Gastrocnemius medialis (tissue), 4 donors: ENCODE data around the gene SGSM2. TPM values are rescaled to one million over a fixed set of nuclear protein-coding genes. Genes with fewer than 3 reads are reported as not detected.

Experiments
- ATAC-seq, 2 donors: fragments of 150-250 bp; one replicate each; pipeline ENCODE4 v1.9.1; 2016
- DNase-seq, 2 donors: peaks; one replicate each; pipeline ENCODE4 v3.0.0-alpha.2; 2019
- H3K27ac ChIP-seq, 4 donors: fragments of 200-600 bp; sonication (generic); 1 replicate in 1 of 4; 2 replicates in 3 of 4; pipeline ENCODE4 v1.5.1; 2016 to 2018; ENCODE audit warnings: mild to moderate bottlenecking in 2 of 4, moderate library complexity in 1 of 4
- H3K27me3 ChIP-seq, 3 donors: fragments of 200-600 bp; sonication (generic) in 2 of 3; 1 replicate in 1 of 3; 2 replicates in 2 of 3; pipeline versions ENCODE4 v1.5.1 to v1.6.0; 2016 to 2019; ENCODE audit warnings: mild to moderate bottlenecking in 1 of 3, moderate library complexity in 1 of 3
- H3K36me3 ChIP-seq, 2 donors: fragments of 200-600 bp; sonication (generic) in 1 of 2; one replicate each; pipeline ENCODE4 v1.5.1; 2017 to 2018
- H3K4me1 ChIP-seq, 2 donors: fragments of 200-600 bp; sonication (generic) in 1 of 2; one replicate each; pipeline ENCODE4 v1.5.1; 2016 to 2017; ENCODE audit warnings: mild to moderate bottlenecking in 2 of 2
- H3K4me3 ChIP-seq, 4 donors: fragments of 200-600 bp; sonication (generic) in 3 of 4; 1 replicate in 1 of 4; 2 replicates in 3 of 4; pipeline ENCODE4 v1.5.1; 2016 to 2019; ENCODE audit warnings: mild to moderate bottlenecking in 2 of 4
- H3K9me3 ChIP-seq, 3 donors: fragments of 200-600 bp; sonication (generic) in 2 of 3; 1 replicate in 1 of 3; 2 replicates in 2 of 3; pipeline ENCODE4 v1.5.1; 2016 to 2019
- POLR2A ChIP-seq, 2 donors: fragments of 450-650 bp; IDR thresholded peaks; one replicate each; pipeline ENCODE4 v1.6.1; 2017; ENCODE audit warnings: antibody characterized with exemption in 2 of 2, mild to moderate bottlenecking in 2 of 2, moderate library complexity in 2 of 2
- in situ Hi-C, 4 donors: fragments of 200-750 bp; cut with MboI; loops; one replicate each; pipeline versions ENCODE4 v1.15.0 to v1.8.0; 2017; ENCODE audit warnings: low sequenced_read_pairs in 4 of 4
- intact Hi-C: fragments of 100-400 bp; cut with DNase I; formaldehyde crosslinking; loops from one replicate; pipeline ENCODE4 v1.15.1; 2023; ENCODE audit warnings: low total_unique reads
- total RNA-seq, 4 donors: library from RNA; depleted of rRNA; stranded (reverse); fragments of >200 nt; gene quantifications; one replicate each; pipeline versions ENCODE4 v1.1.0 to v1.2.3, GENCODE V29; 2016
- TF ChIP-seq, protein P1 (sequence below), 5 experiments: fragments of 450-650 bp in 3 of 5; fragments of 200-600 bp in 2 of 5; sonication (generic) in 2 of 5; IDR thresholded peaks in 4 of 5; conservative IDR thresholded peaks in 1 of 5; 1 replicate in 4 of 5; 2 replicates in 1 of 5; pipeline ENCODE4 v1.5.1; 2016 to 2019; ENCODE audit warnings: antibody characterized with exemption in 5 of 5, mild to moderate bottlenecking in 3 of 5, moderate library complexity in 3 of 5

The SGSM2 gene
- total RNA-seq, 4 donors from 2014 or later: 6.1 to 20.1 (median 9.6) TPM

DNA sequence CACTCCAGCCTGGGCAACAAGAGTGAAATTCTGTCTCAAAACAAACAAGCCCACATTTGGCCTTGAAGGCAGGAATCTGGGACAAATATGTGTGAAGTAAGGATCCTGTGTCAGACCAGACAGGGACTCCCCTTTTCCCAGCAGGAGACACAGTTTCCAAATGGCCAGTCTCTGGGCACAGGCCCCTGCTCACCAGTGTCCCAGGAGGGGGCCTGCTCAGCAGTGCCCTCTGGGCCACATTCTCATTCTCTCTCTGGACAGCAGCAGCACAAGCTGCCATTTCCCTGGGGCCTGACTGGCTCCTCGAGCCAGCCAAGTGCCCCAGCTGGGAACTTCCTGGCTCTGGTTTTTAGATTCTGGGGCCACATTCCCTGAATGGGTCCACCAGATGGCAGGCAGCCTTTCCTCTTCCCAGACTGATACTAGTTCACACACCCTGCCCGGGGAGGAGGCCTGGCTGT is 75.3 kb downstream of the SGSM2 start:
- no peak for TF ChIP-seq POLR2A (IDR thresholded peaks at IDR 0.05)
- TF ChIP-seq, protein P1, sequence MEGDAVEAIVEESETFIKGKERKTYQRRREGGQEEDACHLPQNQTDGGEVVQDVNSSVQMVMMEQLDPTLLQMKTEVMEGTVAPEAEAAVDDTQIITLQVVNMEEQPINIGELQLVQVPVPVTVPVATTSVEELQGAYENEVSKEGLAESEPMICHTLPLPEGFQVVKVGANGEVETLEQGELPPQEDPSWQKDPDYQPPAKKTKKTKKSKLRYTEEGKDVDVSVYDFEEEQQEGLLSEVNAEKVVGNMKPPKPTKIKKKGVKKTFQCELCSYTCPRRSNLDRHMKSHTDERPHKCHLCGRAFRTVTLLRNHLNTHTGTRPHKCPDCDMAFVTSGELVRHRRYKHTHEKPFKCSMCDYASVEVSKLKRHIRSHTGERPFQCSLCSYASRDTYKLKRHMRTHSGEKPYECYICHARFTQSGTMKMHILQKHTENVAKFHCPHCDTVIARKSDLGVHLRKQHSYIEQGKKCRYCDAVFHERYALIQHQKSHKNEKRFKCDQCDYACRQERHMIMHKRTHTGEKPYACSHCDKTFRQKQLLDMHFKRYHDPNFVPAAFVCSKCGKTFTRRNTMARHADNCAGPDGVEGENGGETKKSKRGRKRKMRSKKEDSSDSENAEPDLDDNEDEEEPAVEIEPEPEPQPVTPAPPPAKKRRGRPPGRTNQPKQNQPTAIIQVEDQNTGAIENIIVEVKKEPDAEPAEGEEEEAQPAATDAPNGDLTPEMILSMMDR (IDR thresholded peaks at IDR 0.05 in 4 of 5, conservative IDR thresholded peaks at IDR 0.05 in 1 of 5): peak in 1 of 5 experiments; percentile 8
- intact Hi-C loops: loop anchor here (10.0 kb wide), 1 partner anchor 48 kb away; no protein-coding TSS in a partner anchor
- in situ Hi-C loops: loop anchor here in 2 of 4 donors (5.0 to 25.0 kb wide), 2 partner anchors 35 to 300 kb away; partner anchors contain the start of gene CLUH (in 1 of the 2)

DNA sequence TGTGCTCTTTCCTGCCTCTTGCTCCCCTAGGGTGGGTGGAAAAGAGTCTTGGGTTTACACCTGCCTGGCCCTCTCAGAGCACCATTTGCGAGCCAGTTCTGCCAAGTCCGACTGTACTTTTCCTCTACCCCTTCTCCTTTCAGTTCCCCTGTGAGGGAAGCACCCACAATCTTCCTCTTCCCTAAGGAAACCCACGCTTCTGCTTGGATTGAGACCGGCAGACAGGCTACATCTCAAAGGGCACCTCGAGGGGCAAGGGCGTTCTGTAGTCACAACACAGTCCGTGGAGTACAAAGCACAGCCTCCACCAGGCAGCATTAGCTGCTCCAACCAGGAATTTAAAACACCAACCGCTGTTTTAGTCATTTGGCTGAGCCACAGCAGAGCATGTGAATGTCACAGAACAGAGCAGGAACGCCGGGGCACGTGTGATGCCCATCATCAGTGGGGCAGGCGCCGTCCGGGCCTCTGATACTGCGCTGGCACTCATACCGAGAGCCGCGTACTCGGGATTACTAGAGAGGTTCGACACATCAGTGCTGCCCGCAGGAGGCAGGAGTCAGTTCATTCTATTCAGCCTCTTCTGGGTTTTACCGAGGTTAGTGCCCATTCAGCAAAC is 77.3 kb downstream of the SGSM2 start:
- H3K9me3 ChIP-seq: no peaks in the 10 kb centered on the region
- H3K27me3 ChIP-seq: no peaks in the 10 kb centered on the region
- H3K27ac ChIP-seq: no peak overlapping the region
- peaks cover 0 to 7% of the 10 kb centered on the region in 2 donors for H3K36me3 ChIP-seq
- intact Hi-C loops (loop anchor here (10.0 kb wide), 1 partner anchor 50 kb away; no protein-coding TSS in a partner anchor), in situ Hi-C loops (loop anchor here (5.0 to 25.0 kb wide), 3 partner anchors 32 to 298 kb away; partner anchors contain the start of gene CLUH (in 1 of the 4))
- no peak overlapping the region for H3K4me3 ChIP-seq
- ATAC-seq (no peak), DNase-seq (no peak)
- TF ChIP-seq, protein P1 (IDR thresholded peaks at IDR 0.05 in 4 of 5, conservative IDR thresholded peaks at IDR 0.05 in 1 of 5): no peak
- TF ChIP-seq POLR2A (IDR thresholded peaks at IDR 0.05): no peak
- peaks cover 15 to 28% of the 10 kb centered on the region in 2 donors for H3K4me1 ChIP-seq

More for the DNA sequence above, 75.3 kb downstream of the SGSM2 start:
- no peaks in the 10 kb centered on the region for H3K27me3 ChIP-seq
- no peak for DNase-seq
- ATAC-seq: no peak
- no peaks in the 10 kb centered on the region for H3K36me3 ChIP-seq
- H3K9me3 ChIP-seq: no peaks in the 10 kb centered on the region
- H3K4me3 ChIP-seq: no peak overlapping the region
- H3K4me1 ChIP-seq: peaks cover 11 to 15% of the 10 kb centered on the region in 2 donors
- peak overlapping the region; percentile 42 to 56 (median 52) for H3K27ac ChIP-seq

DNA sequence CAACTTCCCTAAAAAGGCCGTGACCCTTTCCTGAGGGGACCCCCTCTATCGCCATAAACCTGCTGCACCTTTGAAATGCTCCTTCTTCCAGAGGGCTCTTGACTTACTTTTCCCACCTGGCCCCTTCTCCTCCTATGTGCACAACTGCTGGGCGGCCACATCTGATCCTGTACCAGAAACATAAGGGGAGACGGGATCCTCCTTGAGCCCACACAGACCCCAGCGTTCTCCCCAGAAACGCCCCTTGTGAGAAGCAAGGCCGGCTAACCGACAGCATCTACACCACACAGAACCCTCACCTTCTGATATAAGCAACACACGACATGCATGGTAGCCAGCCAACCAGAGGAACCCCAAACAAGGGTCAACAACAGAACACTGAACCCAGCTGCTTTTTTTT is 77.8 kb downstream of the SGSM2 start:
- H3K9me3 ChIP-seq: no peaks in the 10 kb centered on the region
- H3K27me3 ChIP-seq: no peaks in the 10 kb centered on the region
- TF ChIP-seq POLR2A (IDR thresholded peaks at IDR 0.05): no peak
- TF ChIP-seq, protein P1 (IDR thresholded peaks at IDR 0.05 in 4 of 5, conservative IDR thresholded peaks at IDR 0.05 in 1 of 5): no peak
- H3K4me3 ChIP-seq: no peak overlapping the region
- in situ Hi-C loops (loop anchor here in 3 of 4 donors (5.0 to 25.0 kb wide), 3 partner anchors 33 to 297 kb away; partner anchors contain the start of gene CLUH (in 1 of the 3)), intact Hi-C loops (loop anchor here (10.0 kb wide), 1 partner anchor 50 kb away; no protein-coding TSS in a partner anchor)
- ATAC-seq (no peak), DNase-seq (no peak)
- peaks cover 0 to 10% of the 10 kb centered on the region in 2 donors for H3K36me3 ChIP-seq
- no peak overlapping the region for H3K27ac ChIP-seq
- H3K4me1 ChIP-seq: peaks cover 16 to 28% of the 10 kb centered on the region in 2 donors

DNA sequence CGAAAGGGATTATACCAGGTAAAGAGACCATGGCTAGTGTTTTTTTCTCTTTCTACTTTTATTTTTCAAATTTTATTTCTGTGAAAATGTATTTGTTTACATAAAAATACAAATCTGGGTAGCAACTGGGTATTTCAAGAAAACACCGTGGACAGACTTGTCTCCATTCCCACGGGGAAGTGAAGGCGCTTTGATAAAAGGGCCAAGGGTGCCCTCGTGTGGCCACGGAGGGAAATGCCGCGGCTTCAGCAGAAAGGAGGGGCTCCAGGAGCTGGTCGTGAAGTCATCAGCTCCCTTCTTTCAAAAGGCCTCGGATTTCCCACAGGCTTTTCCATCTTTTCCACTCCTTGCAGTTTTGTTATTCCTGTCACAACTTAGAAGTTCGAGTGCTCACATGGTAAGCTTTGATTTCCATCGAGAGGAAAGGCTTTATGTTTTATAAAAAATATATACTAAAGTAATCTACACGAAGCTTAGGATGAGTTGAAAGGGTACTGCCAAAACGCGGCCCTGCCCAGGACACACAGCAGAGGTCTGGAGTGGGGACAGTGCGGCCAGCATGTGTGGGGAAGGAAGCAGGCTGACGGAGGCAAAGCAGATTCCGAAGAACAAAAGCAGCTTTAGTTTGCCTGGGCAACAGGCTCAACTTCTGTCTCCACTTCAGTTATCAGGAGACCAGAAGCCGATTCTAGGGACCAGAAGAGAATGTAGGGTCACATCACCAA is 78.9 kb downstream of the SGSM2 start:
- H3K27me3 ChIP-seq: no peaks in the 10 kb centered on the region
- ATAC-seq: peak; percentile 64 to 79
- TF ChIP-seq, protein P1 (IDR thresholded peaks at IDR 0.05 in 4 of 5, conservative IDR thresholded peaks at IDR 0.05 in 1 of 5): peak; percentile 96 to 98 (median 97)
- TF ChIP-seq POLR2A (IDR thresholded peaks at IDR 0.05): no peak
- no peaks in the 10 kb centered on the region for H3K9me3 ChIP-seq
- peak; percentile 65 to 87 for DNase-seq
- in situ Hi-C loops (loop anchor here in 3 of 4 donors (5.0 to 25.0 kb wide), 3 partner anchors 34 to 296 kb away; partner anchors contain the start of gene CLUH (in 1 of the 3)), intact Hi-C loops (loop anchor here (1.0 to 10.0 kb wide), 2 partner anchors 34 to 51 kb away; no protein-coding TSS in a partner anchor)
- peak overlapping the region; percentile 13 to 59 (median 44) for H3K27ac ChIP-seq
- no peak overlapping the region for H3K4me3 ChIP-seq
- peaks cover 0 to 17% of the 10 kb centered on the region in 2 donors for H3K36me3 ChIP-seq
- H3K4me1 ChIP-seq: peaks cover 16 to 28% of the 10 kb centered on the region in 2 donors
